Keratinocyte (primary cell): ENCODE measurements around the gene NHLH1.

Experiments
- CTCF ChIP-seq, 3 experiments: IDR thresholded peaks in 1 of 3; conservative IDR thresholded peaks in 1 of 3; optimal IDR thresholded peaks in 1 of 3; 2 replicates in 2 of 3; 3 replicates in 1 of 3; pipeline versions ENCODE3 to v1.5.1; 2011; ENCODE audit warnings: low read length in 3 of 3, mild to moderate bottlenecking in 3 of 3, moderate library complexity in 2 of 3, control low read depth in 1 of 3, inconsistent platforms in 1 of 3; ENCODE audit not compliant: insufficient read depth in 2 of 3; ENCODE audit errors: extremely low read depth in 1 of 3
- EZH2 ChIP-seq: IDR thresholded peaks from one replicate; pipeline ENCODE4 v1.6.1; 2012; ENCODE audit warnings: inconsistent platforms, mild to moderate bottlenecking, low read length, moderate library complexity

GRCh38 chr1:160351629-160352028 lies 15.2 kb upstream of the NHLH1 start:
- TF ChIP-seq CTCF (optimal IDR thresholded peaks at IDR 0.05 in 1 of 3, IDR thresholded peaks at IDR 0.05 in 1 of 3, conservative IDR thresholded peaks at IDR 0.05 in 1 of 3; ENCODE audit: extremely low read depth in 1 of 3, insufficient read depth in 2 of 3, low read length in 3 of 3) (no peak), EZH2 (no peak)
